Peyer's patch (tissue), 4 donors: ENCODE measurements around the gene TRIM8.

Experiments
- POLR2A ChIP-seq, 2 donors: fragments of 450-650 bp; IDR thresholded peaks; one replicate each; pipeline ENCODE4 v1.5.1; 2017; ENCODE audit warnings: antibody characterized with exemption in 2 of 2, mild to moderate bottlenecking in 2 of 2, moderate library complexity in 2 of 2
- TF ChIP-seq, protein P1 (sequence below), 6 experiments: fragments of 450-650 bp in 4 of 6; fragments of 200-600 bp in 2 of 6; sonication (generic) in 1 of 6; IDR thresholded peaks; one replicate each; pipeline ENCODE4 v1.5.1; 2017 to 2019; ENCODE audit warnings: antibody characterized with exemption in 6 of 6, mild to moderate bottlenecking in 3 of 6, moderate library complexity in 1 of 6

DNA sequence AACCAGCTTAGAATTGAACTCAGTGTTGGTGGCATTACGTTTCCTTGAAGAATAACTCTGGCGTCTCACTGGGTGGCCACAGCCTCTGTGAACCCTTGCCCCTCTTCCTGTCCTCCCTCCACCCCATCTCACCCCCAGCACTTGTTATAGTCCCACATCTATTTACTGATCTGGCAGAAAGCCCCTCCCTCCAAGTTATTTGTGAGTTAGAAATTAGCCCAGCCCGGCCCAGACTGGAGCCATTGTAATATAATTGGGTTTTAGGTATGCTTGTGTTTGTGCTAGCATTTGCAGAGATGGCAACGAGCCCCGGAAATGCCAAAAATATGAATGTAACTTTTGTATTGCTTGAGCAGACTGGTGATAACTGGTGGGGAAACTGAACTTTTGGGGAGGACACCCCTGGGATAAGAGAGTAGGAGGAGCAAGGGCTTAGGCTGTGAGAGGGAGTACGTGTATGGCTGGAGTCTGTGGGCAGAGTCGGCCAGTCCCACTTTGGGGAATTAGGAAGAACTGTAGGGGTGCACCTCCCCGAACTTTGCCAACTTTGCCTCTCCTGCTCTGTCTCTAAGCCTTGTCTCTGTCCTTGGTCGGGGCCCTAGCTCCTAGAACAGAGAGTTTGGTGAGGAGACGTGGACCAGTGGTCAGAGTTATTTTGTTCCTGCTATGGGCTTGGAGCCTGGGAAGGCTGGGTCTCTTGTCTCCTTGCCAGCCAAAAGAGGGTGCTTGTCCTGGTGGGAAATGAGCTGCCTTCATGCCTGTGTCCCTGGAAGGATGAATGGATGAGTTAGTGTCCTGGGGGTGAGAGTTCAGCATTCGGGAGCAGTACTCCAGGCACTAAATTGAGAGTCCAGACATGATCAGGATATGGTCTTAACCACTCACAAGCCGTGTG is 19.3 kb upstream of the TRIM8 start:
- TF ChIP-seq, protein P1, sequence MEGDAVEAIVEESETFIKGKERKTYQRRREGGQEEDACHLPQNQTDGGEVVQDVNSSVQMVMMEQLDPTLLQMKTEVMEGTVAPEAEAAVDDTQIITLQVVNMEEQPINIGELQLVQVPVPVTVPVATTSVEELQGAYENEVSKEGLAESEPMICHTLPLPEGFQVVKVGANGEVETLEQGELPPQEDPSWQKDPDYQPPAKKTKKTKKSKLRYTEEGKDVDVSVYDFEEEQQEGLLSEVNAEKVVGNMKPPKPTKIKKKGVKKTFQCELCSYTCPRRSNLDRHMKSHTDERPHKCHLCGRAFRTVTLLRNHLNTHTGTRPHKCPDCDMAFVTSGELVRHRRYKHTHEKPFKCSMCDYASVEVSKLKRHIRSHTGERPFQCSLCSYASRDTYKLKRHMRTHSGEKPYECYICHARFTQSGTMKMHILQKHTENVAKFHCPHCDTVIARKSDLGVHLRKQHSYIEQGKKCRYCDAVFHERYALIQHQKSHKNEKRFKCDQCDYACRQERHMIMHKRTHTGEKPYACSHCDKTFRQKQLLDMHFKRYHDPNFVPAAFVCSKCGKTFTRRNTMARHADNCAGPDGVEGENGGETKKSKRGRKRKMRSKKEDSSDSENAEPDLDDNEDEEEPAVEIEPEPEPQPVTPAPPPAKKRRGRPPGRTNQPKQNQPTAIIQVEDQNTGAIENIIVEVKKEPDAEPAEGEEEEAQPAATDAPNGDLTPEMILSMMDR (IDR thresholded peaks at IDR 0.05): no peak
- no peak for TF ChIP-seq POLR2A (IDR thresholded peaks at IDR 0.05)
